GM19395 (cell line): ENCODE measurements around the gene RELT.
A peak's percentile ranks its signal among the peaks of the same experiment; 100 is the strongest.

Experiments used
- ATAC-seq: cut with Tn5 transposase; IDR thresholded peaks from one replicate; pipeline ENCODE4 v1.9.1; 2021; ENCODE audit warnings: mild to moderate bottlenecking, moderate library complexity; ENCODE audit not compliant: unreplicated experiment

The RELT gene

DNA sequence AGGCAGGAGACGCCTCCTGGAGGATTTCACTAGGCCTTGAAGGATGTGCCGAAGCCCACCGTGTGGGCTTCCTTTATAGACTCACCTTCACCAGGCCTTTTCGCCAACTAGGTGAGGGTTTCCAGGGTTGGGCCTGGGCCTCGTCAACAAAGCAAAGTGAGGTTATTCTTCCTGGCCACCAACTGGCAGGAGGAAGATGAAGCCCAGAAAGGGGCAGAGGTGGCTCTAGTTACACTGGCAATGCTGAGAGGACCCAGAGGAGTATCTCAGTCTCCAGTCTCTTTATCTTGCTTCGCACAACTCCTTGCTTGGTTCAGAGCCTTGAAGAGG is 404 bp upstream of the RELT start:
- ATAC-seq = no peak

DNA sequence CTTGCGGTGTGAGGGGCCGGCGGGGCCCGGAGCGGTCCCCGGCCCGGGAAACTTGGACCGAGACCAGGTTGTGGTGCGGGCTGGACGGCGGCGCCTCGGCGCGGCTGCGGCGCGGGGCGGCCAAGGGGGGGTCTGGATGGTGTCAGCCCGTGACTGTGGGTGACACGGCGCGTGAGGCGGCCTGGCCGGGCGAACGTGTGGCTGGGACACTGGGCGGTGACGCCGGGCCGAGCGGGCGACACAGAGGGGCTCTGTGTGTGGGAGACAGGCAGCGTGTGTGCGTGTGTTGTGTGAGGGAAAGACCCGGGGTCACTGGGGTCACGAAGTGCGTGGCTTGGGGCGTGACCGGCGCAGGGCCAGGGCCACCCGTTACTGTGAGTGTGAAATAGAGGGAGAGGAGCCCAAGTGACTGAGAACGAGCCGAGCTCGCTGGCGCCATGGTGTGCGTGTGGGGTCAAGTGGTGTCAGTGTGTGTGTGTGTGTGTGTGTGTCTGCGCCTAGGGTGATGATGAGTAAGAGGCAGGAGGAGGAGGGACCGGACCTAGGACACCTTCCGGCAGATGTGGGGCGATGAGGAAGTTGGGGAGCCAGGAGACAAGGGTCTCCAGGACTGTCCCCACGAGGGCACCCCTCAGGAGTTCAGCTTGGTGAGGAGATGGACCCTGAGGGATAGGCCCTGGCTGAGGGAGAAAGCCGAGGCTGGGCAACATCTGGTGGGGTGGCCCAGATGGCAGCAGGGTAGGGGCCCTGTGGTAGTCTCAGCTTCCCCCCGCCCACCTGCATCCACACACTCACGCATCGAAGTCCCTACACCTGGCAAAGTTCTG is 817 bp downstream of the RELT start:
- peak; percentile 11 for ATAC-seq

DNA sequence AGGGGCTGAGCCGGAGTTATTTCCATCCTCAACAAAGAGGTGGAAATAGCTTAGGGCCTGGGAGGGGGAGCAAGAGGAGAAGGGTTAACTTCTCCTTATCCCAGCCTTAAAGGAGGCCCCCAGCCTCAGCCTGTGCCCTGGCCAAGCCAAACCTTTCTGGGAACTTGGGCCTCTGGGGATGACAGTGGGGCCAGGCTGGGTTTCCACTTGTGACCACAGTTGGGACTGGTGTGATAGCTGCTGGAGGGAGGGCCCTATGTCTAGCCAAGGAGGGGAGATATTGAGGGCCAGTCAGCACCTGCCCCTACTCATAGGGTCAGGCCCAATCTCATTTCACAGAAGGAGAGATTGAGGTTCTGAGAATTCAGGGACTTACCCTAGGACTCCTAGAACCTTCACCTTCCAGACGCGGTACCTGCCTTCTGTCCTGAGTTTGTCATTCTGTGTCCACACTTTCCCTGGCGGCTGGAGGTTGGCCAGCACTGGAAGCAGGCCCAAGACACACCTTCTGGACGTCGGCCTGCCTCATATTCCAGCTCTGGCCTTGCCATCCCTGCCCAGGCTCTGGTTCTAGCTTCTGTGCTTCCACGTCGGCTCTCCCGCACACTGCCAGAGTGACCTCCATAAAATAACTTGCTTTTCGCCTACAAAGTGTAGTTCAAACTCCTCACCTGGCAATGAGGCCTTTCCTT is 3.1 kb downstream of the RELT start:
- ATAC-seq = no peak

DNA sequence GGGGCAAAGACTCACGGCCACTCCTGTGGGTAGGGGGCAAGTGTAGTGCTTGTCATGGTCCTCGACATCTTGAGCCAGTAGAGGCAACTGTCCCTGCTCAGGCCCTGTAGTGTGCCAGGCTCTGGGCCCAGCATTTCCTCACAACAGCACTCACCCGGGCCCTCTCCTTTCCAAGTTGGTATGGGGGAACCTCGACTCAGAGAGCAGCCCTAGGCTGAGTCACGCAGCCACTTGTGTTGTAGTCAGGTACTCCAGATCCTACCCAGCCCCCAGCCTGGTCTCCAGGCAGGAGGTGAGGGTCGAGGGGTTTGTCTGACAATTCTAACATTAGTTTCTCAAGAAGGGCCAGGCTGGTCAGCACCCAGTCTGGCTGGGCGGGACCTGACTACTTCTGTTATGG is 4.1 kb downstream of the RELT start:
- no peak for ATAC-seq

DNA sequence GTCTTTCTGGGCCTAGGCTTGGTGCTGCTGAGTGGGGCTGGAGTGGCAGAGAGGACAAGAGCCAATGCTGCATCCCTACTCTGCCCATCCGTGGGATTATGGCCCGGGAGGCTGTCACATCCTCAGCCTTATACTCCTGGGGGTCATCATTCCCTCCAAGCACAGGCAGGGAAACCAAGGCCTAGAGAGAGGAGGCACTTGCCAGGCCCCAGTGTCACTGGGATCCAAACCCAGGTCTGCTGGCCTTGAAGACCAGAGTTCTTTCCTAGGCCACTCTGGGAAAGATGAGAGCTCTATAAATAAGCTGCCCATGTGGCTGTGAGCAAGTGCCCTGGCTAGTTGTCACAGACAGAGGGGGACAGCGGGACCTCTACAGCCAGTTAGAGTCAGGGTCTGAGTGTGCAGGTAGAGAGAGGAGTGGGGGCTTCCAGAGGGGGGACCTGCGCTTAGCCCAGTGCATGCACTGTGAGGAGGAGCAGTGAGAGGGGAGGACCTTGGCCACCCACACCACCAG is 4.8 kb downstream of the RELT start:
- no peak for ATAC-seq

DNA sequence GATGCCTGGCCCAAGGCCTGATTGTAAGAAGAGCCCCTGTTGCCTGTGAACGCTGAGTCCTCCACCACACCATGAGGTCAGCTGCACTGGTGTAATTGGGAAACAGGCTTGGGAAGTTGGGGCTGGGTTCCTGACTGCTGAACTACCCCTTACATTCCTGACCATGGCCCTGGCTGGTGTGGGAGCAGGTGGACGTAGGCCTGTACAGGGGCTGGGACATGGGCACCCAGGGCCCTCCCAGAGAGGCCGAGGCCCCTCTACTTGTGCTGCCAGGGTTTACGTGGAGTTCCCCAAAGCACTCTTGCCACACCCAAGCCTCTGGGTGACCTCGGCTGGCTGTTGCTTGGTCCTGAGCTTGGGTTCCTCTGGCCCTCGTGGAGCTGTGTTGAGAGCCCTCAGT is 5.4 kb downstream of the RELT start:
- ATAC-seq = no peak

DNA sequence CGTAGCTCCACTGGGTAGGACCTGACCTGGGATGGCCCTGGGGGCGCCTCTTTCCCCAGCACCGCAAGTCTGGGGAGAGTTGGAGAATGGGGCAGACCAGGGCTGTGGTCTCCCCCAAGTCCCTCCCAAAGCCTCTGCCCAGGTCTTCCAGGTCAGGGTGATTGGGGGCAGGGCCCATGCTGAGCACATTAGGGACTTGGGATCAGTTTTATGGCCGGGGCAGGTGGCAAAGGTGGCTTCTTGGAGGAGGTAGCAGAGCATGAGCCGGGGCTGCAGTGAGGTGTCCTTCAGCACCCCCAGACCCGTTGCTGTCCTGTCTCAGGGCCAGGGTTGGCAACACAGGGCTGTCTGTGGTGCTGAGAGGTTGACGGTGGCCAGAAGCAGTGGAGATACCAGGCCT is 6.0 kb downstream of the RELT start:
- no peak for ATAC-seq

DNA sequence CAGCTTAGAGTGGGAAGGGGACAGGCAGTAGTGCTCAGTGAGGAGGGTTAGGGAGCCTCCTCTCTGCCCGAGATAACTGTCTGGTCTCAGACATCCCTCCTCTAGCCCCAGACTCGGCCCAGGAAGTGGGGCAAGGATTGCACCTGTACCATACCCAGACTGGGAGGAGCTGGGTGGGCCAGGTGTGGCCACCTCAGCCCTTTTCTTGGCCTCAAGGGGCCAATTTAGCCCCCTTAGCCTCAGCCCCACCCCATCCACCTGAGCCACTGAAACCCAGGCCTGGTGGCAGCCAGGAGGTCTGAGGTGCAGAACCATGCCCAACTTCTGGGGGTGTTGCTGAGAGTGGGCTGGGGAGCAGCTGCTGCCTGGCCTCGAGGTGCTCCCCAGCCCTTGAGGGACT is 6.5 kb downstream of the RELT start:
- ATAC-seq = no peak

DNA sequence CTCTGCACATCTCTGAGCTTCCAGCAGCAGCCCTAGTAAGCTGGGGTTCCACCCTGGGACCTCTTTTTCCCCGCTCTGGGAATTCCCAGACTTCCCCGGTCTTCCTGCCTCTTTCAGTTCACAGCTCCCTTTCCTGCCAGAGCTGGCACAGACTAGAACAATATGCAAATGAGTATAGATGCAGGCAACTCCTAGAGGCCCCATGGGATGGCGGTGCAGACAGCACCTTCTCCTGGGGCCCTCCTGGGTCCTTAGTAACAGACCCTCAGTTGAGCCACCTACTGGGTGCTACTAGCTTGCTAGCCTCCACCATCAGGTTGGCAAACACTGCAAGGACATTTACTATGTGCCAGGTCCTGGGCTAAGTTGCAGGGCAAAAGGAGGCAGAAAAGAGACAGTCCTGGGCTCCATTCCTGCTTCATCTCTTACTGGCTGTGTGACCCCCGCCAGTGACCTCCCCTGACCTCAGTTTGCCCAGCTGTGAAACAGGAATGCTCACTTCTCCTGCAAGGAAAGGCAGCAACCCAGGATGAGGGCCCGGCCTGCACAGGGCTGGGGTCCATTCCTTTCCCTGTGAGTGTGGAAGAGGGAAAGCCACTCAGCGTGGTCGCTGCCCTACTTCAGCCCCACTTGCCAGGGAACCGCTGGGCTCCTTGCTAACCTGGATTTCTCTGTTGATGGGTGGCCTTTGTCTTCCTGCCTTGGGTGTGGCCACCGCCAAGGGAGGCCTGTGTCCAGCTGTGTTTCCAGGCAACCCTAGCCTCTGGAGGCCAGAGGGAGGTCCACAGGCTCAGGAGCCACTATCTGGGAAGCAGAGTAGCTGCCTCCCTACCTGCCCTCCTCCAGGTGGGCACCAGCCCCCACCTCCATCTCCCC is 7.3 kb downstream of the RELT start:
- ATAC-seq = no peak

DNA sequence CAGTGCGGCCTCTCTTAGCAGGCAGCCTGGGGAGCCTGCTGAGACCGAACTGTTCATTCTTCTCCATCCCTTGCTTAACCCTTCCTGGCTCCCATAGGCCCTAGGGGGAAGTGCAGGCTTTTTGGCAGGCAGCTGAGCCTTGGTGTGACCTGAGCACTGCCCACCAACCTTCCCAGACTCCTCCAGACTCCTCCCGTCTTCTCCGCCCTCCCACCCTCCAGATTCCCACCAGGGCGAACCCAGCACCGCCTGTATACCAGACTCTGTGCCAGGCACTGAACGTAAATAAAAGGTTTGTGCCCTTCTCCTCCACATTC is 7.9 kb downstream of the RELT start:
- no peak for ATAC-seq

DNA sequence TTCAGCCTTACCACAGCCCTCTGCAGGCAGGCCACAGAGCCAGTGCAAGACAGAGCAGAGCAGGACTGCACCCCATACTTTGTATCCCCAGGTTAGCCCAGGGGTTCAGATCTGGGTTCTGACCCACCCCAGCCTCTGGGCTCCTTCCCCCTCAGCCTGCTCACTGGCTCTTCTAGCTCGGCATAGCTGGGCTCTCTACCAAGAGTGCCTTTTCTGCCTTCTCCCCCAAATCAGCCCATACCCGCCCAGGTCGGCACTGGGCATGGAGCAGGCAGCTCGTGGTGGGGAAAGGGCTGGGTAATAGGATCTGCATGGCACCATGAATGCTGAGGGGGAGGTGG is 8.3 kb downstream of the RELT start:
- no peak for ATAC-seq

DNA sequence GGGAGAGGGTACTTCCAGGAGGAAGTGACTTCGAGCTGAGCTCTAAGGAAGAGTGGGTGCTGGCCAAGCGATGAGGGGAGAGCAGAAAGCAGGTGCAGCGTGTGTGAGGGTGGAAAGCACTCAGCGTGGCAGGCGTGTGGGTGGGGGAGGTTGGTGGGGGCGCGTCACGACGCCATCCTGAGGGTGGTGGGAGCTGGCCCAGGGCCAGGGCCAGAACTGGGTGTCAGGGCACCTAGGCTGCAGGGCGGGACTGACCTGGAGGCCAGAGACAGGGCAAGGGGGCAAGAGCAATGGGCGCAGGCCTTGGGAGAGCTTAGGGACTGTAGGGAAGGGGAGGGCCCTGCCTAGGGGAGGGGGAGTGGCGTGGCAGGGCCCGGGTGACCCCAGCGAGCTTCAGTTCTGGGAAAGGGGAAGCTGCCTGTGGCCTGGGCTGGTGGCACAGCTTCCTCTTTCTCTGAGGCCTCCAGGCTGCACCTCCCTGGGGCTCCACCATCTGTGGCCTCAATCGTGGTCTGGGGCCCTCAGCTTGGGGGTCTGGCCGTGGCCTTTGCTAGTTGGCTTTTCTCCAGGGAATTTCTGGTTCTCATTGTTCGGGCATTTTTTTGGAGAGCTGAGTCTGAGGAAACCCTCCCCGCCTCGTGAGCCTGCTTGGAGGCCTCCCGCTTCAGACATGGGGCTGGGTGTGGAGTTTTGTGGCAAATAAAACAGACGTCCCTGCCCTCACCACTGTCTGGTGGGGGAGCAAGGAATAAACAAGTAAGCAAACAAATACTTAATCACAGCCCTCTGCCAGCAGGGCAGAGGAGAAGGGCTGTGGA is 8.9 kb downstream of the RELT start:
- peak; percentile 43 for ATAC-seq

DNA sequence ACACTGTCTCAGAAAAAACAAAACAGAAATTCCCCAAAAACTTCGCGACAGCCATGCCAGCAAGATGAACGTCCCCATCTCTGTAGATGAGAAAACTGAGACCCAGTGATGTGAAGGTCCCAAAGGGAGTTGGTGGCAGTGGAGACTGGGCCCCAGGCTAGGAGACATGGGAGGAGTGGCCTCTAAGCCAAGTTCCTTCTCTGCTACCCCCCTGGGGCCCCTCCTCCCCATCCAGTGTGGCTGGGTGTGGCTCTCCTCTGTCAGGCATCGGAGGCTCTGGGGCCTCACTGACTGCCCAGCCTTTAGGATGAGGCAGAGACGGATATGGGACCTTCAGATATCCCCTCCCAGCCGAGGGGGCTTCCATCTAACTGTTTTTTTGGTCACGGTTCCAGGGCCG is 9.8 kb downstream of the RELT start:
- no peak for ATAC-seq

DNA sequence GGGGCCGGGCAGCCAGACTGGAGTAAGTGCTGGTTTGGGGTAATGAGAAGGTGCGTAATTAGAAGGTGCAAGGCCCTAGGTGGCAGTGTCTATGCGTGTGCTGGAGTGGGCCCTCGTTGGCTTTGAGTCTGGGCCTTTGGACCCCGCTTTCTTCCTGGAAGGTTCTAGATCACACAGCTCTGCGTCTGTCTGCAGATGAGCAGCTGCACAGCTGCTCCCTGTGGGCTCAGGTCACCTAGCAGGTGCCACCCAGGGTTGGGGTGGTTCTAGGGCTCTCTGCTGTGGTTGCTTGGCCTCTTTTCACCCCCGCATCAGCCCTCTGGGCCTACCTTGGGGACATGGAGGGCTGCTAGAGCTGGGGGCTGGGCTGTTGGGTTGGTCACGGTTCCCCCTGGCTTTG is 10.3 kb downstream of the RELT start:
- no peak for ATAC-seq

DNA sequence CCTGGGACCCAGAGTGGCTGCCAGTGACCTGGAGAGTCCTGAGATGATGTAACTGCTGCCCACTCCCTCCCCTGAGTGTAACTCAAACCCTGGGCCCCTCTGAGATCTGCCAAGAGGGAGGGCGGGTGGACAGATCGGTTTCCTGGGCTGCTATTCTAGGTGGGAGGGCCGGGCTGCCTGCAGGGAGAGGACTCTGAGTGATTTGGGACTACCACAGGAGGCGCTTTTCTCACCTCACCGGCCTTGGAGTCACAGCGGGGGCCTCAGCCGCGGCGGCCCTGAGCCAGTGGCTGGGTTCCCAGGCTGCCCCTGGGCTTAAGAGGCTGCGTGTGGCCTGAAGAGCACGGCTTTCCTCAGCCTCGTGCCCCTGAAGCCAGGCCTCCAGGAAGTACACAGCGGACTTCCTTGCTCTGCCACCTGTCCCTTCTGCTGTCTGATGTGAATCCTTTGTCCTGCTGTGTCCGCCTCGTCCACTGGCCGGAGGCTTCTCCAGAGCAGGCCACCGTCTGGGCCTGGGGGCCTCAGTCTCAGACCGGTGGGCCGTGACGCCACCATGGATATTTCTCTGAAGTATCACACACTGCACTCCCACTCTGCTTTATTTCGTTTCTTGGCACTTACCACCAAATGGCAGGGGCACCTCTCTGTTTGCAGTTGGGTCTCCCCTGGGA is 11.5 kb downstream of the RELT start:
- no peak for ATAC-seq

DNA sequence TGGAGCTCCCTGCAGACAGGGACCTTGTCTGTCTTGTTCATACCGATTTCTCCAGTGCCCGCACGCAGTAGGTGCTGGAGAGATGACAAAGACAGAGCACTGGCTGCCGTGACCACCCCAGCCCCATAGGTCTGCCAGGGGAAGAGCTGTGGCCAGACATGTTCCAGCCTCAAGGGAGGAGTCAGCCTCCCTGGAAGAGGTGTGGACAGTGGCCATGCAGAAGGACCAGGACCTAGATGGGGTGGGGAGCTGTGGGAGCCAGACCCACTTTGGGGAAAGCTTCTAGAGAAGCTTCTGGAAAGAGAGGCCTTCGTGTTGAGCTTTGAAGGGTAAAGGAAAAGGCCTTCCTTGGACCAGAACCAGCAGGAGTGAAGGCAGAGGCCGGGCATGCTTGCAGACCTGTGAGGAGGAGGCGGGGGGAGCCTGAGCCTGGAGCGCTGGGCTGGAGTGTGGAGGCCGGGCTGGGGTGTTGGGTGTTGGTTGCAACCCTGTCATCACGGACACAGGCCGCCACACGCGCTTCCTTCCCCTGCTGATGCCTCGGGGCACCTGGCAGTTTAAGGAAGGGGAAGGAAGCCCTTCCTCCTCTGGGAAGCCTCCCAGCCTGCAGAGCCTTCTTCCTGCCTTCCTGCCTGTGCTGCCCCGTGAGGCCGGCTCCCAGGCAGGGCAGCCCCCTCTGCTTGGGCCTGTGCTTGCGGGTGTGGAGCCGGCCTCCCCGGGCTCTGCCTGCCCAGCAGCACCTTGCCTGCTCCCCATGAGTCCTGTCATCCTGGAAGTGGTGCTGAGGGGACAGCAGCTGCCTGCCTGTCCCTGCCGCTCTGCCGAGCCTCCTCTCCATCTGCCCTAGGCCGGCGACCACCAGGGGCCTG is 12.3 kb downstream of the RELT start:
- no peak for ATAC-seq

DNA sequence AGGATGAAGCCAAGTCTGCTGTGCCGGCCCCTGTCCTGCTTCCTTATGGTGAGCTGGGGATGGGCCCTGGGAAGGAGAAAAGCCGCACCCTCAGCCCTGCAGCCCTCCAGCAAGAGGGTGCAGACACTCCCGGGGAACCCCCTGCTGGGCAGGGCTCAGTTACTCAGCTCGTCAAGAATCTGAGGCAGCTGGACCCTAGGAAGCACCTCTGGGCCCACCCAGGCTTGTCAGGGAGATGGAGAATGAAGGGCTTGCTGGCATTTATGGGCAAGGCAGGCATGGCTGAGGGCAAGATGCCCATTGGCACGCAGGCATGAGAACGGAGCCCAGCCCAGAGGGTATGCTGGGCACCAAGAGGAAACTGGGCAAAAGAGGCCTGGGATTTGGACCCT is 12.9 kb downstream of the RELT start:
- ATAC-seq = no peak

DNA sequence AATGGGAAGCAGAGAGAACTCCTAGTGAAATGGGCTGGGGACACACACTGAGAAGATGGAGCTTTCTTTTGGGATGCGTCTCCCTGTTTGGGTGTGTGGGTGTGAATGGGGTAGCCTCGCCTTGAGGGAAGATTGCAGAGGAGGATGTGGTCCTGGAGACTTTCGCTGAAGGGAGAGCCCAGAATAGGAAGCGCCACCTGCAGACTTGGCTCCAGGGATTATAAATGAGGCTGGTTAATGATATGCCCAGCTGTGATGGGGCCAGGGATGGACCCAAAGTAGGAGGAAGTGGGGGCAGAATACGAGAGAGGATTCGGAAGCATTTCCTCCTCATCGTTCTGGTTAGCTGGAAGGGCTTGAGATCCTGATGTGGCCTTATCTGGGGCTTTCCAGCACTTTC is 13.7 kb downstream of the RELT start:
- no peak for ATAC-seq
